NCI-H2107 treated with DMSO at 0.1 percent for 48 hours (cell line): Measurements from ENCODE around the gene CCNDBP1.
"Not testable (repeated sequence)": the region's sequence is repeated elsewhere in the genome, so short reads cannot be mapped to it uniquely, and the experiment has no call there.

ENCODE experiments used
- DNase-seq: peaks from one replicate; lab custom pipeline; 2025; ENCODE audit not compliant: unreplicated experiment; lab: John Stamatoyannopoulos, UW

Gene CCNDBP1, protein sequence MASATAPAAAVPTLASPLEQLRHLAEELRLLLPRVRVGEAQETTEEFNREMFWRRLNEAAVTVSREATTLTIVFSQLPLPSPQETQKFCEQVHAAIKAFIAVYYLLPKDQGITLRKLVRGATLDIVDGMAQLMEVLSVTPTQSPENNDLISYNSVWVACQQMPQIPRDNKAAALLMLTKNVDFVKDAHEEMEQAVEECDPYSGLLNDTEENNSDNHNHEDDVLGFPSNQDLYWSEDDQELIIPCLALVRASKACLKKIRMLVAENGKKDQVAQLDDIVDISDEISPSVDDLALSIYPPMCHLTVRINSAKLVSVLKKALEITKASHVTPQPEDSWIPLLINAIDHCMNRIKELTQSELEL

GRCh38 chr15:43185157-43186002 is at the start of gene CCNDBP1:
Gene CCNDBP1 (plus strand): TSS chr15:43185403. CDS start chr15:43185499, 96 bp downstream.
- DNase-seq, result peak; percentile 26

DNA sequence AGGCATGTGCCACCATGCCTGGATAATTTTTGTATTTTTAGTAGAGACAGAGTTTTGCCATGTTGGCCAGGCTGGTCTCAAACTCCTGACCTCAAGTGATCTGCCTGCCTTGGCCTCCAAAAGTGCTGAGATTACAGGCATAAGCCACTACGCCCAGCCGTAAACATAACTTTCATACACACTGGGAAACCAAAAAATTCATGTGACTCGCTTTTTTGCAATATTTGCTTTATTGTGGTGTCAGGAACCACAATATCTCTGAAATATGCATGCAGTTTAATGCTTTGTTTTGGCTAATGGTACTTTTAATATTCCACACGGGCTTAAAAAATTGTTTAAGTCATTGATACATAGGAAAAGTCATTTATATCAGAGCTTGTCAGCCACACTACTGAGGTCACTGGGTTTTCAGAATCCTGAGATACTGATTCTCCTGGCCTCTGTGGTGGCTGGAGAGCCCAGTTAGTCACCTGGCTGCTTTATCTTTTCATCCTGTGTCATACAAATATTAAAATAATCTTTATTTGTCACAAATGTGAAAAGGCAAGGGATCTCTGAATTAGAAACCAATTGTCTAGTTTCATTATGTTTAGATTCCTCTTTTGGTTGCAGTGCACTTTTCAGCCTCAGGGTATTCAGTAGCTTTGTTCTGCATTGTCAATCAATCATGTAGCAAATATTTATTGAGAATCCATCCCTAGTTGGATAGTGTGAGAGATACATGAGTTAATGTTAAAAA is 41.8 kb upstream of the CCNDBP1 start:
- DNase-seq, result no peak

- DNase-seq, result no peak
These were observed 40.7 kb upstream of the CCNDBP1 start for GRCh38 chr15:43144512-43144911.

GRCh38 chr15:43146184-43146583 is 39.0 kb upstream of the CCNDBP1 start:
- no peak for DNase-seq

DNA sequence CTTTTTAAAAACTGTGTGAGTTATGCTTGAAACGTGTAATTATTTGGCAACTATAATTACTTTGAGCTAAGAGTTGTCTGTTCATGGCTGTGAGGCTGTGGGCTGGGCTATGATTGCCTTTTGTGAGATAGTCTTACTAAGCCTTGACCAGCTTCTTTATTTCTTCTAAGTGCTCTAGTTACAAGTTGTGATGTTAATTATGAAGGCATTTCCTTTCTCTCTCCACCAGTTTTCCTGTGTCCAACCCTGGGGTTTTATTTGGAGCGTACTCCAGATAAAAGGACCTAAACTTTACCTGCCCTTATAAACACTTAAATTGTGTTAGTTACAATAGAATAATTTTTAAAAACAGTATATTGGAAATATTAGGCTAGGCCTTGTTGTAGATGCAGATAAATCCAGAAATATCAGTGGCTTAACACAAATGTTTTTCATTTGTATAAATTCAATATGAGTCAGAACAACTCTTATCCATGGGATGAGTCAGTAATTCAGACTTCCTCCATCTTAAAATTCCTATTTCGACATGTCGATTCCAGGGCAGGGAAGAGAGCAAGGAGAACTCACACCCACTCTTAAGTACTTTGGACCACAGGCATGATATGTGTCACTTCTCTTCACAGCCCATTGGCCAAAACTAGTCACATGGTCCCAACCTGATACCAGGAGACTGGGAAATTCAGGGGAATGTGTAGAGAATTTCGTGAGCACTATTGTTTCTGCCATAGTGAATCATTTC is 34.8 kb upstream of the CCNDBP1 start:
- no peak for DNase-seq

- DNase-seq, result no peak
These were observed 33.5 kb upstream of the CCNDBP1 start for GRCh38 chr15:43151688-43152087.

- DNase-seq, result no peak
These were observed 31.9 kb upstream of the CCNDBP1 start for GRCh38 chr15:43153269-43153668.

- DNase-seq, result no peak
These were observed 19.3 kb upstream of the CCNDBP1 start for GRCh38 chr15:43165801-43166325.

DNA sequence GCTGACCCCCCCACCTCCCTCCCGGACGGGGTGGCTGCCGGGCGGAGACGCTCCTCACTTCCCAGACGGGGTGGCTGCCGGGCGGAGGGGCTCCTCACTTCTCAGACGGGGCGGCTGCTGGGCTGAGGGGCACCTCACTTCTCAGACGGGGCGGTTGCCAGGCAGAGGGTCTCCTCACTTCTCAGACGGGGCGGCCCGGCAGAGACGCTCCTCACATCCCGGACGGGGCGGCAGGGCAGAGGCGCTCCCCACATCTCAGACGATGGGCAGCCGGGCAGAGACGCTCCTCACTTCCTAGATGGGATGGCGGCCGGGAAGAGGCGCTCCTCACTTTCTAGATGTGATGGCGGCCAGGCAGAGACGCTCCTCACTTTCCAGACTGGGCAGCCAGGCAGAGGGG is 17.9 kb upstream of the CCNDBP1 start:
- not testable (repeated sequence) for DNase-seq

DNA sequence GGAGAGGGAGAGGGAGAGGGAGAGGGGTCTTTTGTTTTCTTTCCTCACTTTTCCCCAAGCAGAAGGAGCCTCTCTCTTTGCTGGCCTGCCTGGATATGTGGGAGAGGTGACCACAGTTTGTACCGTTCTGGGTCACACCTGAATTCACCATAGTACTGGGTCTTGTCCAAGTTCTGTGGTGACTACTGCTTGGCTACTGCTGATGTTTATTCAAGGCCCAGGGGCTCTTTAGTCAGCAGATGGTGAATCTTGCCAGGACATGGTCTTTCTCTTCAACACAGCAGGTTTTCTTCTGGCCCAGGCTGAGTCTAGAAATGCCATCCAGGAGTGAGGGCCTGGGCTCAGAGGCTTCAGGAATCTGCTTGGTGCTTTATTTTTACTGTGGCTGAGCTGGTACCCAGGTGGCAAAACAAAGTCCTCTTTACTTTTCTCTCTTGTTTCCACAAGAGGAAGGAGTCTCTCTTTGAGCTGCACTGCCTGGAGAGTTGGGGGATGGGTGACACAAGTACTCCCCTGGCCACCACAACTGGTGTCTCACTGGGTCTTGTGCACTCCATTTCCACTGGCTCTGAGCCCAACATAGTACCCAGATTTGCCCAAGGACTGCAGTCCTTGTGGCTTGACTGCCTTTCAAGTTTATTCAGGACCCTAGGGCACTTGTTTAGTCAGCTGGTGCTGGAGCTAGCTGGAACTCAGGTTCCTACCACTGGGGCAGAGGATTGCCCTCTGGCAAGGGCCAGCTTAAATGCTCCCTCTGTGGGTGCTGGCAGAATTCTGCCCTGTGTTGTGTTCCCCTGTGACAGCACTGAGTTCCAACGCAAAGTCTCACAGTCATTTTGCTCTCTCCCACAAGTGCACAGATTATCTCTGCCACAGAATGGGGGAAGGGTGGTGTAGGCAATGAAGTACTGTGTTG is 16.8 kb upstream of the CCNDBP1 start:
- DNase-seq, result no peak

DNA sequence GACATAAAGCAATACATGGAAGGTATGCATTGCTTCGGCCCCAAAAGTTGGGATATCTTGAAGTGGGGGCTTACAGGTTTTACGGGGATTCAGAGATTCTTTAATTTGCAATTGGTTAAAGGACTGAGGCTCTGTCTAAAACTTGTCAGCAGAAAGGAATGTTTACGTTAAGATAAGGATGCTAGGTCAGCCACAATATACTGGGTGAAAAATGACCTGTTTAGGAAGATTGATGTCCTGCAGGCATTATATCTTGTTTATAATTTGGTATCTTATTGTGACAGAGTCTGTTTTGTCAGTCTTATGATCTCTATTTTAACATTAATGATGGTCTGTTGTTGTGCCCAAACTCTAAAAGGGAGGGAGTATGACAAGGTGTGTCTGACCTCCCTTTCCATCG is 15.3 kb upstream of the CCNDBP1 start:
- DNase-seq, result no peak

- not testable (repeated sequence) for DNase-seq
These were observed 9.4 kb upstream of the CCNDBP1 start for GRCh38 chr15:43175656-43176309.

DNA sequence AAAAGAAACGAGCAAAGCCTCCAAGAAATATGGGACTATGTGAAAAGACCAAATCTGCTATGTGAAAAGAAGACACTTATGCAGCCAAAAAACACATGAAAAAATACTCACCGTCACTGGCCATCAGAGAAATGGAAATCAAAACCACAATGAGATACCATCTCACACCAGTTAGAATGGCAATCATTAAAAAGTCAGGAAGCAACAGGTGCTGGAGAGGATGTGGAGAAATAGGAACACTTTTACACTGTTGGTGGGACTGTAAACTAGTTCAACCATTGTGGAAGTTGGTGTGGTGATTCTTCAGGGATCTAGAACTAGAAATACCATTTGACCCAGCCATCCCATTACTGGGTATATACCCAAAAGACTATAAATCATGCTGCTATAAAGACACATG is 8.1 kb upstream of the CCNDBP1 start:
- not testable (repeated sequence) for DNase-seq

- DNase-seq, result no peak
These were observed 1.9 kb upstream of the CCNDBP1 start for GRCh38 chr15:43183270-43183669.

GRCh38 chr15:43184407-43185124 is 637 bp upstream of the CCNDBP1 start:
- DNase-seq, result no peak

GRCh38 chr15:43186003-43186353 is 775 bp downstream of the CCNDBP1 start:
- DNase-seq, result no peak

DNA sequence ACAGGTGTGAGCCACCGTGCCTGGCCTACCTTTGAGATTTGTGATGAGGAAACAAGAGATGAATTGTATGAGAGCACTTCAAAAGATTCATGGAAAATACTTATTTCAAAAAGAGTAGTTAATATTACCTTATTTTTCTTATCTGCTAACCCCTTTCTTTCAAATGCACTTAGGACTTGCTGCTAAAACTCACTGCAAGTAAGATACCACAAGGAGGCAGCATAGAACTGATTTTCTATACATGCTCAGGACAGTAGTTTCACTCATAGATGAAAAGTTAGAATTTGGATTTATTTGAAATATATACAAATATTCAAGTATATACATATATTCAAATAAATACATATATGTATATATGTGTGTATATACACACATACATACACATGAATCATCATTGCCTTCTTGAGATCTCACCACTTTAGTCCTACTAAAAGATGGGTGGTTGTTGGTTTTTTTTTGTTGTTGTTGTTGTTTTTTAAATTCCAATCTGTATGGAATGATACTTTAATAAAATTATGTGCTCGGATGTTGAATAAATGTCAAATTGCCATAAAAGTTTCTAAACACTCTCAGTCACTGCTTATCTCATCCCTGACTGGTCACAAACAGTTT is 2.4 kb downstream of the CCNDBP1 start:
- DNase-seq, result no peak

DNA sequence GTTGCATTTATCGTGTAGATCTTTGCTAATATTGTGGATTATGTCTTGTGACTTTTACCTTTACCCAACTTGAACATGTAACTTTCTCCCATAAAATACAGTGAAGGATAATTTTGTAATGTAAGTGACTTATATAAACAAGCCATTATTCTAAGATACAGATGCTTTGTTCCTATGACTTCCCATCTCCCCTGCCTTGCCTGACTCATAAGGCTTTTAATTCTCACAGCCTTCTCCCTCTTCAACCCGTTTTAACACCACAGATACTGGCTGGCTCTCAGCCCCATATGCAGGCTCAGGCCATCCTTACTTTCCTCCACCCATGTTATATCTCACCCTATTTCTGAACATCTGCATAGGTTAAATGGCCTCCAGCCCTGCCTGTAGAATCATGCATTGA is 4.1 kb downstream of the CCNDBP1 start:
- no peak for DNase-seq
